ENCODE results near the gene ST6GALNAC3. TPM values are rescaled to one million over a fixed set of nuclear protein-coding genes. Genes with fewer than 3 reads are reported as not detected.

The ST6GALNAC3 gene
- total RNA-seq, 1 donor from 2014 or later: 11.0 TPM

DNA sequence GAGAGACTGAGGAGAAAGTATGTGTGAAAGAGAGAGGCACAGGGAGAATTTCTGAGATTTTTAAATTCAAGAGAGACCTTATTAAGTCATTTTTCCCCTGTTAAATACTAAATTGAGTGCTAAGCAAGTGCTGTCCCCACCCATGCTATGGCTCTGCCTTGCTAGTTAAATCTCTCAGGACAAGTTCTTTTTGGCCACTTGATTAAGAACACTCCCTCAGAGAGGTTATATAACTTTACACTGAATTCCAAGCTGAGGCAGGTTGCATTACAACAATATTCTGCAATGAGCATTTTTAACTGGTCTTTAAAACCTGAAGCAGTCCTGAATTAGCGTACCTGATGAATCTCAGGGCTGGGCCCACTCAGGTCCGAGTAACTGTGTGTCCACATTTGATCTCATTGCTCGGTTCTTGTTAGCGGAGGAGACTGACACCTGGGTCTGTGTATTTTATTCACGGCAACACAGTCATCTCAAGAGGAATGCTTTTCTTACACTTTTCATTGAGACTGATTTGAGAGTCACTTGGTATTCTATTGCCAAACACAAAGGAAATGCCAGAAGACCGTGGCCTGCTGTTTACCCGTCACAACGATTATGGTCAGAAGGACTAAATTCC lies 605.1 kb downstream of the ST6GALNAC3 start:
- no peak overlapping the region for H3K27ac Mint-ChIP-seq
- H3K27me3 Mint-ChIP-seq: no peaks in the 10 kb centered on the region
- H3K4me1 Mint-ChIP-seq (ENCODE audit: low read depth): no peaks in the 10 kb centered on the region
- H3K4me3 Mint-ChIP-seq (ENCODE audit: low read depth): no peak overlapping the region
- H3K36me3 Mint-ChIP-seq (ENCODE audit: insufficient read depth): no peaks in the 10 kb centered on the region
- no peaks in the 10 kb centered on the region for H3K9me3 Mint-ChIP-seq (ENCODE audit: low read depth)
- no peak for TF ChIP-seq CTCF (IDR thresholded peaks at IDR 0.05; ENCODE audit: unreplicated experiment)
- DNase-seq (ENCODE audit: low spot score, unreplicated experiment): no peak

DNA sequence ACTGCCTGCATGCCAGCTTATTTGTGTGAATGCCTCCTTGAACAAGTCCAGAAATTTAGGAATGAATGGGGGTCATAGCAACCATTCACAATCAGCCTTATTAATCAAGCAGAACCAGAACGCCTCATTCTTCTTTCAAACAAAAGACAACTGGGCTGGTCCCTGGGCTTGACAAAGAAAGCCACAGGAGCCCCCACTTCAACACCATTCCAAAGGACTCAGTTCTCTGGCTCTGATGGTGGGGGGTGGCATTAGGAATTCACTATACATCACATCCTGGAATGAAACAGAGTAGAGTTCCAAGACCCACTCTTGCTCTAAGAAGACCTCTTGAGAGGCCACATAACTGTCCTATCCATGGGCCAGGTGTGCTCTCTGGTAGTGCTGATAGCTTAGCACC lies 606.1 kb downstream of the ST6GALNAC3 start:
- TF ChIP-seq CTCF (IDR thresholded peaks at IDR 0.05; ENCODE audit: unreplicated experiment): no peak
- Mint-ChIP-seq H3K9me3 (ENCODE audit: low read depth) (no peaks in the 10 kb centered on the region), H3K27me3 (no peaks in the 10 kb centered on the region), H3K36me3 (ENCODE audit: insufficient read depth) (no peaks in the 10 kb centered on the region), H3K27ac (no peak overlapping the region), H3K4me1 (ENCODE audit: low read depth) (no peaks in the 10 kb centered on the region), H3K4me3 (ENCODE audit: low read depth) (no peak overlapping the region)
- no peak for DNase-seq (ENCODE audit: low spot score, unreplicated experiment)

DNA sequence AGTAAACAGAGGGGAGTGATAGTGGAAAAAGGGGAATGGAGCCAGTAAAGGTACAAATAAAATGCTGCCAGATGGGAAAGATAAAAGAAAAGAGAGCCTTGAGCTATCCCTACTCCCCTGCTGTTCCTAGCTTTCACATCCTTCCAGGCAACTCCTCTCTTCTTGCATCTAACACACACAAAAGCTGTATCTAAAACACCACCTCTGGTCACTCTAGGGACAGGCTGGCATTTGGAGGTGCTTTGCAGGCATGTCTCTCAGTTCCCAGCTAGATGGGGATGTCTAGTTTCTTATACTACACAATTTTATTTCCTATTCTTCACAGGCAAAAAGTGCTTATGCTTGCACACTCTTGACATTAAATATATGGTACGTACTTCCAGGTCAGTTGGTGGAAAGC lies 607.6 kb downstream of the ST6GALNAC3 start:
- no peak for TF ChIP-seq CTCF (IDR thresholded peaks at IDR 0.05; ENCODE audit: unreplicated experiment)
- H3K36me3 Mint-ChIP-seq (ENCODE audit: insufficient read depth): no peaks in the 10 kb centered on the region
- H3K4me1 Mint-ChIP-seq (ENCODE audit: low read depth): peaks cover 1% of the 10 kb centered on the region
- H3K9me3 Mint-ChIP-seq (ENCODE audit: low read depth): no peaks in the 10 kb centered on the region
- H3K27ac Mint-ChIP-seq: no peak overlapping the region
- H3K27me3 Mint-ChIP-seq: no peaks in the 10 kb centered on the region
- H3K4me3 Mint-ChIP-seq (ENCODE audit: low read depth): no peak overlapping the region
- DNase-seq (ENCODE audit: low spot score, unreplicated experiment): no peak

Other genes starting within 250 kb of the ST6GALNAC3 start
- not detected in 2 replicates for gene ASB17, start 142.3 kb upstream of the ST6GALNAC3 start, total RNA-seq